Muscle of back (tissue), 11 donors: Measurements from ENCODE around the gene KRT13. TPM values are rescaled to one million over a fixed set of nuclear protein-coding genes. Genes with fewer than 3 reads are reported as not detected.

Source experiments
- DNase-seq, 3 donors: peaks; one replicate each; pipeline versions ENCODE4 v3.0.0 to v3.0.0-alpha.2; 2013
- polyA plus RNA-seq, 10 donors: library from polyadenylated mRNA; unstranded; fragments of 120-200 nt; gene quantifications; one replicate each; pipeline ENCODE4 v1.2.1, GENCODE V29; 2013; ENCODE audit not compliant: insufficient read length in 10 of 10

KRT13 gene
- polyA plus RNA-seq, 10 donors, result 0.31 to 228 (median 0.67) TPM; not detected in 4

DNA sequence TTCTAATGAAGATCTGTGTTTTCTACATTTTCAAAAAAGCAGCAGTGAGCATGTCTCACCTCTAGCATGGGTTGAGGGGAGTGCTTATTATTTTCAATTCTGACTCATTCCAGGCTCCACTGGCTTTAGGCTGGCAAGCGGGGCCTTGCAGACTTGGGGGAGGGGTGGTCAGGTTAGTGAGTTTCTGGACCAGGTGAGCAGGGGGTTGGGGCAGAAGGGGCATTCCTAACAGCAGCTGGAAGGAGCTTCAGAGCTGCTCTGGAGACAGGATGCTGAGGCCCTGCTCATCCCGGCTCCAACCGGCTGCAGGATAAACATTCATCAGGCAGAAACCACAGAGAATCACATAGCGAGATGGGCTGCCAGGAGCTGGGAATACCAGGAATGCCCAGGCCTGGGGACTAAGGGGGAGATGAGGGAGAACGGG lies 33.2 kb upstream of the KRT13 start:
- peak in 1 of 3 donors; percentile 35 for DNase-seq

DNA sequence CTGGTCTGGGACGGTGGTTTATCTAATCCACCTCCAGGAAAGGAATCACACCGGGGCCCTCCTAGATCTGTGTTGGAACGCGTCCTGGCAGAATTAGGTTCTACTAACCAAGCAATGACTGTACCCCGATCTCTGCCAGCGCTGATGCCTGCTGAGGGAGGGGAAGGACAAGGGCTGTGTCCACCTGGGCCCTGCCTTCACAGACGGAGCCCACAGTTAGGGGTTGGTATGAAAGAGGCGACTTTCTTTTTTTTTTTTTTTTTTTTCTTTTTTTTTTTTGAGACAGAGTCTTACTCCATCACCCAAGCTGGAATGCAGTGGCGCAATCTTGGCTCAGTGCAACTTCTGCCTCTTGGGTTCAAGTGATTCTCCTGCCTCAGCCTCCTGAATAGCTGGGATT lies 32.6 kb upstream of the KRT13 start:
- no peak for DNase-seq

GRCh38 chr17:41537614-41537954 lies 32.2 kb upstream of the KRT13 start:
- DNase-seq, result no peak

DNA sequence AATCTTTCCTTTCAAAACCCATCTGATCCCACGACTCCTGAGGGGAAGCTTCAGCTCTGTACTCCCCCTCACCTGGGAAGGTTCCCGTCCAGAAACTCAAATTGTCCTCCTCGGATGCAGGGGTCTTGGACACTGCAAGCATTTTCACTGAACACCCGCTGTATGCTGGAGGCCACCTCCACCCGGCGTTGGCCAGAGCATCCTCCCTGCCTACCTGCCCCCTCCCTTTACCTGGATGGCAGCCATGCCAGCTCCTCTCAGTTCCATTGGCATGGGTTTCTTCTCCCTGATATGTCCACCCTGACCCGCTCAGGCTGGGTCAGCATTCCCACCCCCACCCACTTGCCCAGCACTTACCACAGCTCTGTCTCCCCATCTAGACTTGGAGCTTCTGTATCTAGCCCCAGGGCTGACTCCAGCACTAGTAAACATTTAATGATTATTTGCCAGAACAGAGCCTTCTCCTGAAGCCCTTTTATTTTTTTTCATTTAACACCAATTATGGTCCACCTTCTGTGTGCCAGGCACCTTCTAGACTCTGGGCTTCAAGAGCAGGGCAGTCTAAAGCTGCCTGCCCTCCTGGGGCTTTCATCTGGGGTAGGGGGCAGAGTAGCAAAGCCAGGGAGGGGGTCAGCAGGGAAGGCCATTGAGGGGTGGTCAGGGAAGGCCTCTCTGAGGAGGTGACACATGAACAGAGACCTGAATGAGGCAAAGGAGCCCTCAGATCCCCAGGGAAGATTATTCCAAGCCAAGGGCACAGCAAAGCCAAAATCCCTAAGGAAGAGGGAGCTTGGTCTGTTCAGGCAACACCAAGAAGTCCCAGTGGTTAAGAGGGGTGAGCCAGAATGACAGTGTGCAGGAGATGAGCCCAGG lies 31.6 kb upstream of the KRT13 start:
- no peak for DNase-seq

- no peak for DNase-seq
These were observed 30.5 kb upstream of the KRT13 start for GRCh38 chr17:41535764-41536481.

DNA sequence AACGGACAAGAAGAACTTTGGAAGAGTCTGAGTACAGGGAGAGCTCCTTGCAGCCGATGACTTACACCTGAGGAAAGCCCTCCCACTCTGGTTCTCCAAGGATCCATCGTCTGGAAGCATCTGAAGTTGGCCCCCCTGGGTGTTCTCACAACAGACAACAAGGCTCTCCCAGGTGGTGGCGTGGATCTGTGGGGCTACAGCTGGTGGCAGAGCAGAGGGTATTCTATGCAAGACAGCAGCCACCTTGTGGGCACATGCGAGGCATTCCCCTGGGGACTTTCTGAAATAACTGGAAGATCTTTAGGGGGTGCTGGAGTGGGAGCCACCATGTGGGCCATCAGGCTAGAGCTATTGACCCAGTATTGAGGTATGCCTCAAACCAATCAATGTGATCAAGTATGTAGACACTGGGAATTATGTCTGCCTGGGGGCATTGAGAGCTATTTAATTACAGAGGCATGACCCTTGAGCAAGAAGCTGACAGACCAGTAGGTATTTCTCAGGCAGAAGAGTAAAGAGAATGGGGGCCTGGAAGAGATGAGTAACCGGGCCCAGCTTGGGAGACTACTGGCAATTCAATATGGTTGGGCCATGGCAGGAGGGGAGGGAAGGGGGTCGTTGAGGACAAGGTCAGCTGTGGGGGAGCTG lies 29.6 kb upstream of the KRT13 start:
- DNase-seq, result no peak

- no peak for DNase-seq
These were observed 28.2 kb upstream of the KRT13 start for GRCh38 chr17:41533613-41534012.

GRCh38 chr17:41532947-41533570 lies 27.6 kb upstream of the KRT13 start:
- DNase-seq, result no peak

- DNase-seq, result no peak
These were observed 26.6 kb upstream of the KRT13 start for GRCh38 chr17:41531993-41532392.

- DNase-seq, result peak in 1 of 3 donors; percentile 33
These were observed 24.9 kb upstream of the KRT13 start for GRCh38 chr17:41530062-41531048.

DNA sequence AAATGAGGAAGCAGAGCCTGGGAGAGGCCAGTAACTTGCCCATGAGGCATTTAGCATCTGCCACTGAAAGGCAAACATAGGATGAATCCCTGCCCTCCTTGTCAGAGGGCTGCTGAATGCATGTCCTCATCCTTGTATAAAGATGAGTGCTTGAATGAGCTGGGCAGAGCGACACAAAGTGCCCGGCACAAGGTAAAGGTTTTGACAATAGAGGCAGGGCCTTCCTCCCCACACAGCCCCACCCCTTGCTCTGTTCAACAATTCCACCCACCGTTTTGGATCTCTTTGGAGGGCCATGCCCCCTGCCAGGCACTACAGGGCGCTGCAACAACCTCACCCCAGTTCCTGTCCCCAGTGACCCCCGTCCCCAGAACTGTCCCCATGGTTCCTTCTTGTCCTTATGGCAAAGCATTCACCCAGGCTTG lies 24.1 kb upstream of the KRT13 start:
- DNase-seq, result no peak

GRCh38 chr17:41528959-41529353 lies 23.5 kb upstream of the KRT13 start:
- DNase-seq, result no peak

DNA sequence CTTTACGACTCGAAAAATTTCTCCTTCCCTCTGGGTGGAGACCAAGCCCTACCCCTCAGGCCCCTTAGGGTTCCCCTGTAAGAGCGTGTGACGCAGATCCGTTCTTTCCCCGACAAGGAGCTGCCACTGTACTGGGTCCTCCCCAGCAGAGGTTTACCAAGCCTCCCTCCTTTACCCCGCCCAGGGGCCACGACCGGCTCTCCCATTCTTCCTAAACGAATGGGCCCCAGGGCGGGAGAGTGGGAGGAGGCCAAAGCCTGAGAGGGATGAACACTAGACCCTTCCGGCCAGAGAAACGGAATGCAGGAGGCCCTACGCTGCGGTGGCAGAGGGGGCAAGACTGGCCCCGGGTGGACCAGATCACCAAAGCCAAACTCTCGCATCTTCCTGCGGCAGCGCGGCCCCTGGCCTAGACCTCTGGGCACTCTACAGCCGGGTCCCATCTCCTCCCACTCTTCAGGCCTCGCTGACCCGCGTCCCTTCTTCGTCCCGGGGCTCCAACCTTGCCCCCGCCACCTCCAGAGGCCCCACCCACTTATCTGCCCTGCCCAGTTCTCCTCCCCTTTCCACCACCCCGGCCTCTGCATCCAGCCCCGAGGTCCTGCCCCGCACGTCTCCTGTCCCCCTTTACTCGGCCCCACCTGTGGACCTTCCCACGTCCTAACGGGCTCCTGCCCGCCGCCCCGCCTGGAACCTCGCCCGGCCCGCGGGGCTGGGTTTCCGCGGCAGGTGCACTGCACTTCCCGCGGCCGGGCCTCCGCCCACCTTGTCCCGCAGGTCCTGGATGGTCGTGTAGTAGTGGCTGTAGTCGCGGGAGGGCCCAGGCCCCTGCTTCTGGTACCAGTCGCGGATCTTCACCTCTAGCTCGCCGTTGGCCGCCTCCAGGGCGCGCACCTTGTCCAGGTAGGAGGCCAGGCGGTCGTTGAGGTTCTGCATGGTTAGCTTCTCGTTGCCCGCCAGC lies 21.9 kb upstream of the KRT13 start:
- DNase-seq, result no peak

- DNase-seq, result no peak
These were observed 18.8 kb upstream of the KRT13 start for GRCh38 chr17:41524261-41524660.

DNA sequence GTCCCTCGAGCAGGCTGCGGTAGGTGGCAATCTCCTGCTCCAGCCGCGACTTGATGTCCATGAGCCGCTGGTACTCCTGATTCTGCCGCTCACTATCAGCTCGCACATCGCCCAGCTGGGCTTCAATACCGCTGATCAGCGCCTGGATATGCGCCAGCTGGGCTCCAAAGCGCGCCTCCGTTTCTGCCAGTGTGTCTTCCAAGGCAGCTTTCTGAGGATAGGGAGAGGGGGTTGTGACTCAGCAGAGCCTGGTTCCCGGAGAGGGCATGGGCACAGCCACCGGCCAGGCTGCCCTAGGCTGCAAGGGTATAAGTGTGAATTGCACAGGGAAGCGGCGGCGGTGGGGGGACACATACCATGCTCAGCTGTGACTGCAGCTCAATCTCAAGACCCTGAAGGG lies 18.4 kb upstream of the KRT13 start:
- DNase-seq, result no peak

DNA sequence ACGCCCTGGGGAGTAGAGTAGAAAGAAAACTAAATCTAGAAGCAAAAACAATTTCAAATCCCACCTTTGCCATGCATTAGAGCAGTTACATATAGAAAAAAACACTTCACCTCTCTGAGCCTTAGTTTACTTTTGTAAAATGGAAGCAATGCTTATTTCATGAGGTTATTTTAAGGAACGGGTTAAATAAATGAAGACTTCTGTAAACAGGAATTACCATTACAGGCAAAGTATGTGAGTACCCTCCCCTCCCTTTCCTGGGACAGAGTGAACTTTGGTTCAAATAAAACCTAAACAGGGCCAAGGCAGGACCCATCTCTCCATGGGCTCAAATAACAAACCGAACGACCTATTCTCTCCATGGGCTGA lies 17.8 kb upstream of the KRT13 start:
- no peak for DNase-seq

DNA sequence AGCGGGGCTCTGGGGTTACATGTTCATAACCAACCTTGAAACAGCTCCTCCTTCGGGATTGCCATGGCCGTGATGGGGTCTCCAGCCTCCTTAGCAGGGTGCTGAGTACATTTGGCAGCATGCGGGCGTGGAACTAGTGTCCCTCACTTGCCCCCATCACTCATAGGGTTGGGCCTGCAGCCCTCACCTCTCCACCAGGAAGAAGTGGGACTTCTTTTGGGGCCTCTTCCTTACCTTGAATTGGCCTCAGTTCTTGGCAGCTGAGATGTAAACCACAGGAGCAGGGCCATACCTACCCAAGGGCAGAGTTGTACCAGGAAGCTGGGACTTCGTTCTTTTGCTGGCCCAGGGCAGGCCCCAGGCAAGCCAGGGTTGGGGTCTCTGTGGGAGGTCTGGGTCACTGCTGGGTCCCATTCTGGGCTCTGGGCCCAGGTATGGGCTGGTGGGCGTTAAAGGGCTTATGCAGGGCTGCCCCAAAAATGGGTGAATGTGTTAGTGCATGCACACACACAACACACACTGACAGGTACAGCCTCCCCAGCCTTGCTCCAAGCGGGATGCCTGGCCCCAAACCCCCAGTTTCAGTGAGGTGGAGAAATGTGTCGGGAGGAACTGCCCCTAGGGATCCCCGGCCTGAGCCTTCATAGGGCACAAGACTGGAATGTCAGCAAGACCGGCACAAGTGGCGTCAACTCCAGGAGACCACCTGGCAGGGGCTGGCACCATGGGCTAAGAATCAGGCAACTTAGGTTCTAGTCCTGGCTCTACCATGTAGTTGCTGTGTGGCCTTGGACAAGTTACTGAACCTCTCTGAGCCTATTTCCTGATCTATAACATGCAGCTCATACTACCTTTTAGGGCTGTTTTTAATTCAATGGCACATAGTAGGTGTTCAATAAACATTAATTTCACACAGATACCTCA lies 17.2 kb upstream of the KRT13 start:
- no peak for DNase-seq

DNA sequence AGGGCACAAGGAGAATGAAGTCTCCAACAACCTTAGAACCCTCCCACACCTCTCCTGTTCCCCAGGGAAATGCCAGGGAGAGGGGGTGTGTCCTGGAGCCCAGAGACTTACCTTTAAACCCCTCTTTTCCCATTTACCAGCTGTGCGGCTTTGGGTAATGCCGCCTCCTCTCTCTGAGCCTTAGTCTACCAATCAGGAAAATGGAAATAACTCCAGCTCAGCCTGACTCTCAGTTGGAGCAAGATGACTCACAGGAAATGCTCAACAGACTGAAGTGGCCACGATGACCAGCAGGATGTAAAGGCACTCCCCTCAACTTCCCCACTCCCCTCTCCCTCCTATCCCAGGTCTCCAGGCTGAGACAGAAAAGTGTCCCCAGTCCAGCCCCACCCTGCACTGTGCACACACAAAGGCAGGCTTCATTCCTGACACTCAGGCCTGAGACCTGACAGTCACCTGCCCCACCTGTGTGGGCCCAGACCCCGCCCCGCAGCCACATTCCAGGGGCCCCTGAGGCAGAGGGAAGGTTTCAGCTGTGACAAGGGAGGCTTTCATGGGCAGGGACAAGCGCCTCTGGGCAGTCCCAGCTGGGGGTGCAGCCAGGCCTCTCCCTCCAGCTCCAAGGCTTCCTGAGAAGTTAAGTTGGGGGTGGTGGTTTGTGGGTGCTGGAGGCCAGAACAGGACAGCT lies 16.3 kb upstream of the KRT13 start:
- DNase-seq, result peak in 1 of 3 donors; percentile 43
